HG03095 (cell line): ENCODE data around the gene USP9Y.
"Not testable (repeated sequence)": the region's sequence is repeated elsewhere in the genome, so short reads cannot be mapped to it uniquely, and the experiment has no call there.

Source experiments
- ATAC-seq: cut with Tn5 transposase; IDR thresholded peaks from one replicate; pipeline ENCODE4 v1.9.1; 2021; ENCODE audit warnings: moderate library complexity; ENCODE audit not compliant: unreplicated experiment

The USP9Y gene

DNA sequence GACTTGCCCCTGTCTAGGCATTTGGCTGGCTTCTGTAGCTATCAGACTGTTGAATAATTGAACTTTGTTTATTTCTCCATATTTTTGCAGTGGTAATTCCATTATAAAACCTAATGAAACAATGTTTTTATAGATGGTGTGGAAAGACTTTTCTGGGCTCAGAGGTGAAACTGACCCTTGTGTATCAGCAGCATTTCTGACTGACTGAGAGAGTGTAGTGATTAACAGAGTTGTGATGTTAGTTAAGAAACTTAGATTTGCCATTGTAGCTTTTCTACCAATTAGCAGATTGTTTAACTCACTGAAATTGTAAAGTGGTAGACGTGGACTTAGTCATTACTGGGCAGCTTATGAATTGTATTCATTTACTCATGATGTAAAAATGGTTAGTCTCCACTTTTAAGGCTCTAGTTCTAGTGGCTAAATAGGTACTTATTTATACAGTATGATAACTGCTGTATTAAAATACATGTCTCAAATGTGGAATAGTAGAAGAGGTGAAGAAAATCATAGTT, at the start of gene USP9Y:
Gene USP9Y (plus strand): TSS at position 51 of the 515 bp plus-strand sequence. CDS start 8,217 bp downstream, outside the sequence.
- ATAC-seq: no peak

DNA sequence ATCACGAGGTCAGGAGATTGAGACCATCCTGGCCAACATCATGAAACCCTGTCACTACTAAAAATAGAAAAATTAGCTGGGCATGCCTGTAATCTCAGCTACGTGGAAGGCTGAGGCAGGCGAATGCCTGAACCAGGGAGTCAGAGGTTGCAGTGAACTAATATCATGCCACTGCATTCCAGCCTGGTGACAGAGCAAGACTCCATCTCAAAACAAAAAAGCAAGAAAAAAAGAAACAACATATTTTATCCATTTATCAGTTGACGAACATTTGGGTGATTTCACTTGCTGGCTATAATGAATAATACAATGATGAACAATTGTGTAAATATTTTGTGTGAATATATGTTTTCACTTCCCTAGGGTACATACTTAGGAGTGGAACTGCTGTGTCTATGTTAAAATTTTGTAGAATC, 49.4 kb upstream of the USP9Y start:
- no peak for ATAC-seq

- no peak for ATAC-seq
Observed at GRCh38 chrY:12661745-12662681, 39.0 kb upstream of the USP9Y start.

GRCh38 chrY:12662745-12663591, 38.1 kb upstream of the USP9Y start:
- no peak for ATAC-seq

GRCh38 chrY:12663845-12664244, 37.2 kb upstream of the USP9Y start:
- not testable (repeated sequence) for ATAC-seq

- no peak for ATAC-seq
Observed at GRCh38 chrY:12678111-12678510, 22.9 kb upstream of the USP9Y start.

DNA sequence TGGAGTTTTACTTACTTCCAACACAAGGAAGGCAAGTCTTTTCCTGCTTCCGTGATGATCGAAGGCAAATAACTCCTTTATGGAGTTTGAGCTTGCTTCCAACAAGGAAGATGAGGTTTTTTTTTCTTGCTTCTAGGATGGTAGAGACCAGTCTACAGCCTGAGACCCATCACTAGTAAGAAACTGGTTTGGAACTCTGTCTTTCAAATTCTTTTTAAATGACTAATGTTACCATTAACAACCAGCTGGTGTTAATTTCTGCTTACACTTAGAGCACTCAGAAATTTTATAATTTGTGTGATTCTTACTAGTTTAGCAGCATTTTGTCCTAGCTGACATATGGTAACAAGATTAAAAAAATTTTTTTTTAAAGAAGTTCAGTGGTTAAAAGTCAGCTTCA, 19.5 kb upstream of the USP9Y start:
- no peak for ATAC-seq

- no peak for ATAC-seq
Observed at GRCh38 chrY:12688337-12688736, 12.7 kb upstream of the USP9Y start.

GRCh38 chrY:12700087-12700486, 944 bp upstream of the USP9Y start:
- no peak for ATAC-seq

- no peak for ATAC-seq
Observed at GRCh38 chrY:12702174-12702573, 1.1 kb downstream of the USP9Y start.

DNA sequence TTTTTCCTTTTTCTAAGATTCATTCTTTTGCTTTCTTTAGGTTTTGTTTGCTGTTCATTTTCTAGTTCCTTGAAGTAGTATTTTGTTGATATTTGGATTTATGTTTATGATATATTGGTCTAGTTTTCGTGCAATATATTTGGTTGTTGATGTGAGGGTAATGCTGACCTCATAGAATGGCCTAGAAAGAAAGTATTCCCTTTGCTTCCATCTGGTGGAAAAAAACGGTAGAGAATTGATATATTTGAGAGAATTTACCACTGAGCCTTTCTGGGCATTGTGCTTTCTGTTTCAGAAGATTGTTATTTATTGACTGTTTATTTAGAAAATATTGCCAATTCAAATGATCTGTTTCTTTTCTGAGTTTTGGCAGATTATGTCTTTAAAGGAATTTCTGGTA, 9.4 kb downstream of the USP9Y start:
- no peak for ATAC-seq

- no peak for ATAC-seq
Observed at GRCh38 chrY:12715376-12715775, 14.3 kb downstream of the USP9Y start.

- no peak for ATAC-seq
Observed at GRCh38 chrY:12729746-12730145, 28.7 kb downstream of the USP9Y start.

DNA sequence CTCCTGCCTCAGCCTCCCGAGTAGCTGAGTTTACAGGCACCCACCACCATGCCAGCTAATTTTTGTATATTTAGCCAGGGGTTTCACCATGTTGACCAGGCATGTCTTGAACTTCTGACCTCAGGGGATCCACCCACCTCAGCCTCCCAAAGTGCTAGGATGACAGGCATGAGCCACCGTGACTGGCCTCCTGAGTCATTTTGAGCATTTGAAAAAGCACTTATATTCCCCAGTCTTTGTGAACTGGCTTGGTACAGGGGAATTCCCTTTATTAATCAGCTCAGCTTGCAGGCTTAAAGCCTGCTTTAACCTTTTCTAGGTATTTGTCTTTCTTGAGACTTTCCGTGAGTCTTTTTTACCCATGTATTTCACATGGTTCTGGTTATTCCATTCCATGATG, 32.6 kb downstream of the USP9Y start:
- no peak for ATAC-seq

DNA sequence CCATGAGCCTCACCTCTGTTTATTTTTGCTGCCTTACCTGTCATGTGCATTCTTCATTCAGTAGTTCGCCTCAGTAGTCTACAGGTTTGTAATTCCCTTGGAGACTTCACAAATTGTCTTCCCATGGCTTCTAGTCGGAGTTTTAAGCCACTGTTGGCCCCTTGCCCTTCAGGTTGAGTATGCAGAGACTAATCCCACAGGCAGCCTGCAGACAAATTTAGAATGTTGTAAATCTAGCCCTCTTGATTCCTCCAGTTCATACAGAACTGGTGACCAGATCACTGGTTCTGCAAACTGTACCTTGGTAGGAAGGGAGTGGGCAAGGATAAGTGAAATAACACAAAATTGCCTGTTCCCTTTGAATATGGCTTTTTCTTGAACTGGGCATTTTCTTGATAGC, 33.0 kb downstream of the USP9Y start:
- no peak for ATAC-seq

- ATAC-seq: no peak
Observed at GRCh38 chrY:12741414-12741813, 40.4 kb downstream of the USP9Y start.

GRCh38 chrY:12742725-12743124, 41.7 kb downstream of the USP9Y start:
- no peak for ATAC-seq

GRCh38 chrY:12744091-12744490, 43.1 kb downstream of the USP9Y start:
- no peak for ATAC-seq

DNA sequence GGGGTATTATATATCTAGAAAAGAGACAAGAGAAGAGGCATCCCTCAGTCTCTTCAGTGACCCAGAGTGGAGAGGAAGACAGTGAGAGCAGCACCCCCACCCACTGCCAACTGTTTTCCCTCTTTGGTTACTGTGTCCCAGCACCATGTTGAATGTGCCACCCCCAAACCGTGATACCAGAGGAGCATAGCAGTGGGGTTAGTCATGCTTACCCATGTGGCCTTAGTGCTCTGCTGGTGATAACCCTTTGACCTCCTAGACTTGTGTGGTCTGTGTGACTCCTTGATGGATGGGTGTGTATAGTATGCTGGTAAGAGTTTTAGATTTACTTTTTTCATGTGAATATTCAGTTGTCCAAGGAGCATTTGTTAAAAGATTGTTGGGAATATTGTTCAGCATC, 48.3 kb downstream of the USP9Y start:
- no peak for ATAC-seq

DNA sequence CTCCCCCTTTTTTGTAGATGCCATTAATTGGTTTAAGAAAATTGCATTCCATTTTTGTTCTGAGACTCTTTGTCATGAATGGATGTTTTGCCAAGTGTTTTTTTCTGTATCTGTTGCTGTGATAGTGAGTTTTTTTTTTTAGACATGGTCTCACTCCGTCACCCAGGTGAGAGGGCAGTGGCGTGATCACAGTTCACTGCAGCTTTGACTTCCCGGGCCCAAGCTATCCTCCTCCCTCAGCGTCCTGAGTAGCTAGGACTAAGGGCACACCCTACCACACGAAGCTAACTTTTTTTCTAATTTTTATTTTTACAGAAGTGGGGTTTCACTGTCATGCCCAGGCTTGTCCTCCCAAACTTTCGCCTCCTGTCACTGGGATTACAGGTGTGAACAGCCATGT, 51.8 kb downstream of the USP9Y start:
- ATAC-seq: no peak

GRCh38 chrY:12756021-12756420, 55.0 kb downstream of the USP9Y start:
- ATAC-seq: no peak

- no peak for ATAC-seq
Observed at GRCh38 chrY:12765976-12766375, 64.9 kb downstream of the USP9Y start.
